HG02588 (cell line): ENCODE data around the gene NOC3L.

Experiments
- ATAC-seq: cut with Tn5 transposase; IDR thresholded peaks from one replicate; pipeline ENCODE4 v1.9.1; 2021; ENCODE audit warnings: mild to moderate bottlenecking, moderate library complexity; ENCODE audit not compliant: unreplicated experiment

The NOC3L gene

DNA sequence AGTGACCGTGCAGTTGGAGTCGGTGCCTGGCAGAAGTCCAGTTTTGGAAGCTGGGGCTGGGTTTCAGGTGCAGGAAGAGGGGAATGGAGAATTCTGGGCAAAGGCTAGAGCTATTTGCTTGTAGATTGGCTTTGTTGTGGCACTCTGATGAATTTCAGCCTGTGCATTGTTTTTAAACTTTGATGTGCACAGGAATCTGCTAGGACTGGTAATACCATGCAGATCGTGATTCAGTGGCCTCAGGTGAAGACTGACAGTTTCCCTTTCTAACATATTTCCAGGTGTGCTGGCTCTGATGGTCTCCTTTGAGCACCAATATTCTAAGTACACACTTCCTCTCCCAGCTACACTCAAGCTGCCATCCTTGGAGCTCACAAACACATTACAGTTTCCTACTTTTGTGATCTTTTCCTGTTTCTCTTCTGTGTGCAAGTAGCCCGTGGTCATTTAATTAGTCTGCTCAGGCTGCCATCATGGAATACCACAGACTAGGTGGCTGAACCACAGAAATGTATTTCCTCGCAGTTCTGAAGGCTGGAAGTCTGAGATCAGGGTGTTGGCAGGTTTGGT, 55.6 kb downstream of the NOC3L start:
- ATAC-seq: no peak

DNA sequence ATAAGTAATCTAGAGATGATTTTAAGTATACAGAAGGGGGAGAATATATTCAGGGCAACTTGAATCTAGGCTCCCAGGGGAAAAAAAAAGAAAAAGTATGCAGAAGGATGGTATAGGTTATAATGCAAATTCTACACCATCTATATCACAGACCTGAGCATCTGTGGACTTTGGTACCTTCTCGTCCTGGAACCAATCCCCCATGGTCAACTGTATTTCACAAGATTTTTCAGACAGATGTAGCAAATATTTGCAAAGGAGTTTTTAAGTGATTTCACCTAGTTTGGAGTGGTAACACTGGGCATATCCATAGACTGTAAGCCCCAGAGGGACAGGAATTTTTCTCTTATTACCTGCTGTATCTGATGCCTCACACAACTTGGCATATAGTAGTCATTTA, 58.8 kb downstream of the NOC3L start:
- ATAC-seq: no peak

DNA sequence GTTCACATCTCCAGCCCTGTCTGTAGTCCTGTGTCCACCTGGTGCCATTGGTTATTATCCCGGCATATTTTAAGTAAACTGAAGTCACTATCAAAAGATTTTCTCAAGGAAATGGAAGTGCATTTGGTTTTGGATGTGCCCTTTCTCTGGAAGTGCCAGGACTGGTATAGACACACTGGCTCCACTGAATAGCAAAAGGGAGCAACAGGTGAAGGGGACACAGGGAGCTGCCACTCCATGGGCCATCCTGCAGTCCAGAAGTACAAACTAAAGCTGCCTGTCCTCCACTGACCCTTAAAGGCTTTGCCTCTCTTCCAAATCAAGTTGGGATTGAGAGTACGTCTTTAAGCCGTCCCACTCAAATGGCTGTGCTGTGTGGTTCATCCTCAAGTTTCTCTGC, 62.7 kb downstream of the NOC3L start:
- ATAC-seq: no peak

DNA sequence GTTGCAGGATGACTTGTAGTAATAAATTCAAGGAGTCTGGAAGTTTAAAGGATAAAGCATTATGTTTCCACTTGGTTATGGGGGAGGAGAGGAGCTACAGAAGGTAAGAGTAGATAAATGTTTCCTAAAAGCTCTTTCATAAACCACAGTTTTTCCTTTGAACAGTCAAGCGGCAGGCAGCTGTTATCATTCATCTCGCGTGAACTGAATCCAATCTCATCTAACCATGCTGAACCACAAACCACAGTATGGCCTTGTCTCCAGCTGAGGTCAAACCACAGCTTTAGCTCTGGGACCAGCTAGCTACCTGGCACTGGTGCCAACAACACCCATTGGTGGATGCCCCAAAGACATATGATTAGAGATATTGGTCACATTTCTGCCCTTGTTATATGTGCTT, 63.3 kb downstream of the NOC3L start:
- ATAC-seq: no peak

DNA sequence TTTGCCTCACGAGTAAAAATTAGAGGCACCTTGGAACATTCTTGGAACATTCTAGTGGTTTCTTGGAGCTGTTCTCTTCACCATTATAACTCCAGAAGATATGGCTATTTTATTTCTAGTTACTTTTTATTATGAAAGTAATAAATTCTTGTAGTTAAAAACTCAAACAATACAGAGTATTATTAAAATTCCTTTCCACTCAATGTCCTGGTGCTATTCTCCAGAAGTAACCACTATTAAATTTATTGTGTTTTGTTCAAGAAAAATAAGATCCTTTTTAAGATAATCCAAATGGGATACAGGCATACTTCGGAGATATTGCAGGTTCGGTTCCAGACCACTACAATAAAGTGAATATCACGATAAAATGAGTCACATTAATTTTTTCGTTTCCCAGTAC, 68.6 kb downstream of the NOC3L start:
- no peak for ATAC-seq

DNA sequence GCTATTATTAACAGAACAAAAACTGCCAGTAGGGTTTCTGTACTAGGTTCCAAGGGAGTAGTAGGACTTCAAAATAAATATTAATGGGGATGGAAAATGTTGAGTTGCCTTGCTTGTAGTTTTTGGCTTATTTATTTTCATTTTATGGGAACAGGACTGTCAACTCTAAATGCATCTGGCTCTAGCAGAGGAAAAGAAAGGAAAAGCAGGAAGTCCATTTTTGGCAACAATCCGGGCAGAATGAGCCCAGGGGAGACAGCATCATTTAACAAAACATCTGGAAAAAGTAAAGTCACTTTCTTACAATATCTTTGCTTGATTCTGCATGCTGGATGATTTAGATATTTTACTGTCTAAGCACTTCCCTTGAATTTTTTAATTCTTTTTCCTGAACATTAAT, 69.4 kb downstream of the NOC3L start:
- ATAC-seq: no peak

DNA sequence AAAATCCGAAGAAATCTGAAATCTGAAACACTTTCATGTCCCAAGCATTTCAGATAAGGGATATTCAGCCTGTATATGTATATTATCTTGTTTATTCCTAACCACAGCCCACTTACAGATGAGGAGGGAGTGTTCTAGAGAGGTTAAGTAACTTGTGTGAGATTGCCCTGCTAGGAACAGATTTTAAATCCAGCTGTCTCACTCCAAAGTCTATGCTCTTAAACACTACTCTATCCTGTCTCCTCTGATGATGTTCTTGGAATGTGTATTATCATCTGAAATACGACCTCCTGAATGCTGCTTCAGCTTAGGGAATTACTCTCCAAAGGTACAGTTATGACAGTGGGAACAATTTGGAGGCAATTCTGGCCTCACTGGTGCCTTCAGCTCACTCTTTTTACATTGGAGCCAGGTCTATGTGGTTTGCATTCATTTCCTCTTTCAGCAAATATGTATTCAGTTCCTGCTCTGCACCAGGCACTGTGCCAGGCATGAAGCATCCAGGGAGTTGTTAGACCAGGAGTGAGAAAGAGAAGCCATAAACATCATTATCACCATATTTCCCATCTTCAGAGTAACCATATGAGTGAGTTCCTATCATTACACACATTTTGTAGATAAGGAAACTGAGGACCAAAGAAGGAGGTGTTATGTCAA, 70.2 kb downstream of the NOC3L start:
- no peak for ATAC-seq

DNA sequence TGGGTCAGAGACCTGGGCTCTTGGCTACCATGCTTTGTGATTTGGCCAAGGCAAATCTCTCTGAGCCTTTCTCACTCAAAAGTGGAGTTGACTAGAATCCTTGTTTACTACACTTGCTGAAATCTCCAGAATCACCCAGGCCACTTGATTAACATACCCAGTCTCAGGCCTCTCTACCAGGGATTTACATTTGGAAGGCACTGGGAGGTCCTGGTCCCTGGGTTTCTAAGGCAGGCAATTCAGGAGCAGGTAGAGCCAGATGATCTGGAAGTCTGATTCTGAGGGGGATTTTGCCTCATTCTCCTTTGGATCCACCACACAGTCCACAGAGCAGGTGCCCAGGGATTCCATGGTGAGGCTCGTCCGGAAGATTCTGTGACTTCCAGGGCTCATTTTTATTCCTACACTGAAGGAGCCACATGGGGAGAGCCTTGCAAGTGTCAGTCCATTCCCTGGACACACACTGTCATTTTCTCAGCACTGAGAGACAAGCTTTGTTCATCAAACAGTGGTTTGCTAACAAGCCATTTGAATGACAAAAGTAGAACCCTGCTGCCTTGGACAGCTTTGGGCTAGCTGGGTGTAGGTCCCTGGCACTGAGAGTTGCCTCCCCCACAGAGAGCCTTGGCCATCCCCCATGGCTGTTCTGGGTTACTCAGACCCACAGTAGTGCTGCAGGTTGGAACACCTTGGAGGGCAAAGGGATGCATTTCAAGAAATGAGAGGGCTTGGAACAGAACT, 74.2 kb downstream of the NOC3L start:
- ATAC-seq: no peak

DNA sequence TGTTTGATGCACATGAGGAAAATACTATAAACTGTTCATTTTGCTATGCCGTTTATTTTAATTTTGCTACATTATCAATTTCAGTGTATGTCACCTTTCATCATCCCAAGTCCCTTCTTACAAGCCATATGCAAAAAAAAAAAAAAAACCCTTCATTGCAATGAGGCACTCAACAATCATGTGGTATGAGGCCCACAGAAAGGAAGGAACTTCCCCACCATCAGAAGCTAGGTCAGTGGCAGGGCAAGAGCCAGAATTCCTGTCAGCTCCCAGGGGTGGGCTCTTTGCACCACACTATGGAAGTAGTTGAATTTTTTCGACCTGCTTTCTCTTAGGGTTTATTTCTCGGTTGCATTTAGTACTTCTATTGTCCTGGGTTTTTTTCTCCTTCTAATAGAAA, 75.4 kb downstream of the NOC3L start:
- no peak for ATAC-seq

DNA sequence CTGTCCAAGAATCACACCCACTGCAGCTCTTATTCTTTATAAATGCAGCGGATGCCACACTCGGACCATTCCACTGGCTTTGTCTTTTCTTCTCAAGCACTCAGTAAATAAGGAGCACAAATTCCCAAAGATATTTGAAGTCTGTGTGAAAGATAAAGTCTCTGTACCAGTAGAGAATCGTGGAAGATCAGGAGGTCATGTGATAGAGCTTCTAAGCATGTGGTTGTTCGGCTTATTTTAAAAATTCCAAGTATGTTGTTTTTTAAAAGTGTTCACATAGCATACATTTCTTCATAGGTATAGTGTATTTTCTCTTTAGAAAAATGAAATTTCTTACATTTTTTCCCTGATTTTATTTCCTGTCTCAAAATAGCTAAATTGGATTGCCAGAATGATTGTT, 75.8 kb downstream of the NOC3L start:
- no peak for ATAC-seq

DNA sequence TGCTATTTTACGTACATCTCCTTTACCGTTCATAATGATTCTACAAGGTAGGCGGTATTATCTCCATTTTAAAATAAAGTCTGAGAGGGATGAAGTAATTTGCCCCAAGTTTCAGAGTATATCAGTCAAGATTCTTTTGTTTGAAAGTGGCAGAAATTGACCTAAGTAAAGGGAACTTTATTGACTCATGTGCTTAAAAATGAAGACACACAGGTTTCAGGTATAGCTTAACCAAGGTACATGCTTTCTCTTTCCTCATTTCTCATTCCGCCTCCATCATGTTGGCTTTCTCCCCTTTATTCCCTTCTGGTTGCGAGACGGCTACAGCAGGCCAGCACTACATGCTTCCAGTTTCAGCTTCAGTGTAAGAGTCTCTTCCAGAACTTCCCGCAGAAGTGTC, 77.5 kb downstream of the NOC3L start:
- ATAC-seq: no peak
